Inflammatory macrophage (primary cell): ENCODE measurements around the gene TMEM147.

Experiments
- DNase-seq, 2 donors: peaks; one replicate each; pipeline ENCODE4 v3.0.0-alpha.2; 2020 to 2022

The TMEM147 gene

GRCh38 chr19:35549174-35549788, 3.9 kb downstream of the TMEM147 start:
- peak; percentile 51 to 54 for DNase-seq

GRCh38 chr19:35549879-35550523, 4.6 kb downstream of the TMEM147 start:
- DNase-seq = no peak

GRCh38 chr19:35551091-35551810, 5.8 kb downstream of the TMEM147 start:
- DNase-seq = no peak

- DNase-seq = no peak
Observed at GRCh38 chr19:35552534-35553384, 7.3 kb downstream of the TMEM147 start.

GRCh38 chr19:35553385-35554000, 8.1 kb downstream of the TMEM147 start:
- DNase-seq = no peak

DNA sequence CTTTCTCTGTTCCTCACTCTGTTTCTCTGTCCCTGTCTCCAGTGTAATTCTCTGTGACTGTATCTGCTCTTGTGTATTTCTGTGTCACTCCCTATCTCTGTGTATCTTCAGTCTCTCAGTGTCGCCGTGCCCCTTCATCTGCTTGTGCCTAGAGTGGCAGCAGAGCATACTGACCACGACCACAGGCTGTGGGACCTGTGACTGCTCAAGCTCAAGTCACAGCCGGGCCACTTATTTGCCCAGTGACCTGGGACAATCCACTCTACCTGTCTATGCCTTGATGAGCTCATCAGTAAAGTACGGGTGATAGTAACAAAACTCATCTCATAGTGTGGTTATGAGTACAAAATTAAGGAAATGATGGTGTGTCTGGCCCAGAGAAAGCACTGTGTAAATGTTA, 8.7 kb downstream of the TMEM147 start:
- no peak for DNase-seq

GRCh38 chr19:35555301-35556005, 10.0 kb downstream of the TMEM147 start:
- DNase-seq = no peak

GRCh38 chr19:35556025-35556590, 10.7 kb downstream of the TMEM147 start:
- DNase-seq = no peak

DNA sequence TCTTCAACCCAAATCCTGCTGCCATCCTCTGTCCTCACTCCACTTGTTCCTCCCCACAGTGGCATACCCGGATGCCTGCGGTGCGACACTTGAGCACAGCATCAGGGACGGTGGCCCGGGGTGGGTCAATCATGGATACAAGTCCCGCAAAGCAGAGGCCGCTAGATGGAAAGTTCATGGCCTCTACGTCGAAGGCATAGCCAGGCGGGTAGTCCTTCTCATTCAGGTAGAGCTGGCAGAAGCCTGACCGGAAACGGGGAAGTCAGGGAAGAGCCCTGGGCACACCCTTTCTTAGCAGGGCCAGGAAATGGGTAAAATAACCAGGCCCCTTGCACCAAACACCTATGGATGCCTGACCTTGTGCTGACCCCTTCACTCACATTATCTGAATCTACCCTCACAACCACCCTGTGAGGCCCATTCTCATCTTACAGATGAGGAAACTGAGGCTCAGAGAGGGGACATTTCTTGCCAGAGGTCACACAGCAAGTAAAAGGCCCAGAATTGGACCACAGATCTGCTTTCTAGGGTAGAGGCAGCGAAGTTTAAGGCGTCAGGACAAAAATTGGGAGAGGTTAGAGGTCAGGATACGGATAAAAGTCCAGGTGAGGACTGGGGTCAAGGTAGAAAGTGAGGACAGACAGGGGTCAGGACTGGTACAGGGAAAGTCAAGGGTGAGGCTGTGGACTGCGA, 11.6 kb downstream of the TMEM147 start:
- no peak for DNase-seq

DNA sequence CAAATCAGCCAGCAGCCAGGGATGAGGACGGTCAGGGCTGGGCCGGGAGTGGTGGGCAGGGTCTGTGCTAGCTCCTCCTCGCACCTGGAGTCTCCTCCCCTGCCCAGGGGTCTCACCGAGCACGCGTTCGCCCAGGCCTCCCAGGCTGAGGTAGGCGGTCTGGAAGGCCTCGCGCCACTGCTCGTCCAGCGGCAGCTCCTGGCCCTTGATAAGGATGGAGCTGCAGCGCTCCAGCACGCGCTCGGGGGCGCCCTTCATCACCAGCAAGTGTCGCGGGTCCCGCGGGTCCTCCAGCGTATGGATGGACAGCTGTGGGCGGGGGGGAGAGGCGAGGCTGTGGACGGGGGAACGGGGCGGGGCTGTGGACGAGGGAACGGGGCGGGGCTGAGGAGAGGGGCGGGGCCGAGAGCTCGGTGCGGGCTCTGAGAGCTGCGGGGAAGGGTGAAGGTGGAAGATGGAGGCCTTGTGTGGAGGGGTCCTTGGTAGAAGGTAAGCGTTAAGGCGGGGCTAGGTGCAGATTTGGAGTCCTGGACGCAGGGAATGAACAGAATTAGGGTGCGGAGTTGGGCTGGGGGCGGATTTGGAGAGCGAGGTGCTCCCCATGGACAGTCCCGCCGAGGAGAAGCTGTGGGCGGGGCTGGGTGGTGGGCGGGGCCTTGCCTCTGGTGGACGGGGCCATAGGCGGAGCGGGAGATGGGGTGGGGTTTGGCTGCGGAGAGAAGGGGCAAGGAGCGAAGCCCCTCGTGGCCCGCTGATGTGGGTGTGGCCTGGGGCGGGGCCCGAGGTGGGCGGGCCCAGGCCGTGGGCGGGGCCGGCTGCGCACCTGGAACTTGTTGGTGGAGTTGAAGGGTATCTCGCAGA, 12.3 kb downstream of the TMEM147 start:
- DNase-seq = peak; percentile 3 to 20

DNA sequence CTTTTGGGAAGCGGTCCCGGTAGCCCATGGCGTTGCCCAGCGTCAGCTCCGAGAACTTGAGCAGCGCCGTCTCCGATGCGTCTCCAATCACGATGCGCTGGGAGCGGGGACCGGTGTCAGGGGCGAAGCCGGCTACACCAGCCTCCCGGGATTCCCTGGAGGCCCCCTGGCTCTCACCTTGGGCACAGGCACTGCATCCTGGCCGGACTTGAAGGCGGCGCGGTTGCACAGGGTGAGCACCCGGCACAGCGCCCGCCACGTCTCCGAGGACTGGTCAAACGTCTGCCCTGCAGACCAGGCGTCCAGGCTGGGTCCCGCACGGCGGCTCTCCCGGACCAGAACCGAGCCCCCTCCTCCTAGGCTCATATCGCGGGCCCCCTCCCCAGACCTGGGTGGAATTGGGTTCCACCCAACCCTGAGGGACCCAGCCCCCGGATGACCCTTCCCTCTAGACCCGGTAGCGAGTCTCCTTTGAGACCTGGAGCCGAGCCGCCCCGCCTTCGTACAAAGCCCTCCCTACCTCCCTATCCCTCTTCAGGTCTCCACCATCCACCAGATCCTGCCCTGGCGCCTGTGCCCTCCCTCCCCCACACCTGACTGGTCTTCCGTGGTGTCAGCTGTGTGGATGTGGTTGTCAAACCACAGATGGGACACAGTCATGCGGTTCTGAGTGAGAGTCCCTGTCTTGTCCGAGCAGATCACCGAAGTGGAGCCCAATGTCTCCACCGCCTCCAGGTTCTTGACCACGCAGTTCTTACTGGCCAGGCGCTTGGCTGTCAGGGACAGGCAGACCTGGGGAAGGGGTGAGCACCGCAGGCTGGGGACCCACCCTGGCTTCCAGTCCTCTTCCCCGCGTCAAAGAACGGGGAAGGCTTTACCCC, 13.2 kb downstream of the TMEM147 start:
- DNase-seq = no peak

DNA sequence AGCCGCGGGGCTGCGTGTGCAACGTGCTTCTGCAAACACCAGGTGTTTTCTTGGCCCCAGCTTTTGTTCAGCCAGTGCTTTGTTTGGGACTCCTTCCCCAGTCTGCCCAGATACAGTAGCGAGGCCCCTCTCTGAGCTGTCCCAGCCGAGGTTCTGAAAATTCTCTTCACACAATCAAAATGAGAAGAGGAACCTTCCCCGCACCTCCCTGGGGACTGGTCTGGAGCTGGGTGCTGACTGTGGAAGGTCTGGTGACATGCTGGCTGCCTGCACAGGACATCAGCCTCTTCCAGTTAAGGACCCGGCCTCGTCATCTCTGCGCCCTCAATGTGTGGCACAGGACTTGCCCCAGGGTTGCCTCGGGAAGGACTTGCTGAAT, 13.8 kb downstream of the TMEM147 start:
- no peak for DNase-seq

- DNase-seq = no peak
Observed at GRCh38 chr19:35559781-35560180, 14.4 kb downstream of the TMEM147 start.

DNA sequence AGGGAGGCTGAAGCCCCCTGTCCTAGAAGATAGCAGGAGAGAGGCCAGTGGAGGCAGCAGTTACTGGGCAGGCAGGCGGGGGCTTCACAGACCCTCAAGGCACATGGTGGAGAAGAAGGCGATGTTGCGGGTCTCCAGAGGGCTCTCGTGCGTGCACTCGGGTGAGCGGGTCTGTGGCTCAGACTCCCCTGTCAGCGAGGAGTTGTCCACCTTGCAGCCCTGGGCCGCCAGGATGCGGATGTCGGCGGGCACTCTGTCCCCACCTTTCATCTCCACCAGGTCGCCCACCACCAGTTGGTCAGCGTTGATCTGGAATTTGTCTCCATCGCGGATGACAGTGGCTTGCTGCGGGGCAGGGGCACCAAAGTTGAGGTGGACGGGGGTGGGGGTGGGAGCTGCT, 14.8 kb downstream of the TMEM147 start:
- no peak for DNase-seq

DNA sequence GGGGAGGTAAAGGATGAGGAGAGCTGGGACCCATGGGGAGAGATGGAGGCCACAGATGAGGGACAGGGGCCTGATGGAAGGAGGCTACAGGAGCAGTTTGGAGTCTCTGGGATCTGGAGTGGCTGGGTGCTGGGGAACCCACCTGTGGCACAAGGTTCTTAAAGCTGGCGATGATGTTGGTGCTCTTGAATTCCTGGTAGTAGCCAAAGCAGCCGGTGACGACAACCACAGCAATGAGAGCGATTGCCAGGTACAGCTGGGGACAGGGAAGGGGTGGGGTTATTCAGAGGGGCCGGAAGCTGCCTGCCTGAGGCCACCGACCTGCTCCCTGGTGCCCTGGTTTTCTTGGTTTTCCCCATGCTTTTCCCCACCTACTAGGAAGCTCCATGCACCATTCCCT, 15.3 kb downstream of the TMEM147 start:
- no peak for DNase-seq

GRCh38 chr19:35561436-35561835, 16.0 kb downstream of the TMEM147 start:
- no peak for DNase-seq

DNA sequence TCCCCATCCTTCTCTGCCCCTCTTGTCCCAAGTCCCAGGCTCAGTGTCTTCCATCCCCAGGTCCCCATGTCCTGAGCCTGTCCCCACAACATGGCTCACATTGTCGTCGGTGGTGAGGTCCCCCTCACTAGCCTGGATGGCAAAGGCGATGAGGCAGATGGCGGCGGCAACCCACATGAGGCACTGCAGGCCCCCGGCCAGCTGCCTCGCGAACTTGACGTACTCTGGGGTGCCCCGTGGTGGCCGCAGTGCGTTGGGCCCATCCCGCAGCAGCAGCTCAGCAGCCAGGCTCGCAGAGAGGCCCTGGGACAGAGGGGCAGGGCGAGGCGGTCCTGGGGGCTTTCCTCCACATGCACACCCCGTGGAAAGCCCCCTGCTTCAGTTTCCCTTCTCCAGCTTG, 16.9 kb downstream of the TMEM147 start:
- no peak for DNase-seq

DNA sequence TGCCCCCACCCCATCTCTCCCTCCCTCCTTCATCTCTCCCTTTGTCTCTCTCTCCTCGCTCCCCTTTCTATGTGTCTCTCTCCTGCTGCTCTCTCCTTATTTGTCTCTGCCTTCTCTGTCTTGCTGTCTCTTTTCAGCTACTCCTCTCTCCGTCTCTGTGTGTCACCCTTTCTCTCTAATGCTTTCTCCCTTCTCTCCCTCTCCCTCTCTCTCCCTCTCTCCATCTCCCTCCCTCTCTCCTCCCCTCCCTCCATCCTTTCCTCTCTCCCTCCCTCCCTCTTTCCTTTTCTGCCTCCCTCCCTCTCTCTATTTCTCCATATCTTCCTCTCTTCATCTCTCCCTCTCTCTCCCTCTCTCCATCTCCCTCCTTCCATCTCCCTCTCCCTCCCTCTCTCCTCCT, 17.4 kb downstream of the TMEM147 start:
- no peak for DNase-seq
